Nephron progenitor cell (in vitro differentiated cells): ENCODE results near the gene MYL12B.

Source experiments
- DNase-seq: peaks from one replicate; pipeline ENCODE4 v3.0.0; 2021
- H3K27ac Mint-ChIP-seq: 2 replicates; pipeline ENCODE4 v1.8.0; 2021; ENCODE audit warnings: mild to moderate bottlenecking, moderate library complexity, mixed read lengths
- H3K27me3 Mint-ChIP-seq: 2 replicates; pipeline ENCODE4 v1.8.0; 2021; ENCODE audit warnings: mild to moderate bottlenecking, low read depth, mixed read lengths; ENCODE audit not compliant: poor library complexity
- H3K36me3 Mint-ChIP-seq: 2 replicates; pipeline ENCODE4 v1.8.0; 2021; ENCODE audit warnings: low read depth, mixed read lengths
- H3K4me1 Mint-ChIP-seq: 2 replicates; pipeline ENCODE4 v1.8.0; 2021; ENCODE audit warnings: mixed read lengths
- H3K4me3 Mint-ChIP-seq: 2 replicates; pipeline ENCODE4 v1.8.0; 2021; ENCODE audit warnings: mild to moderate bottlenecking, moderate library complexity, mixed read lengths
- H3K9me3 Mint-ChIP-seq: 2 replicates; pipeline ENCODE4 v1.8.0; 2021; ENCODE audit warnings: mild to moderate bottlenecking, moderate library complexity, mixed read lengths
- CTCF ChIP-seq: fragments of 200-600 bp; sonication (generic); IDR thresholded peaks from 2 replicates; pipeline ENCODE4 v1.5.0; 2021; ENCODE audit warnings: antibody characterized with exemption

Gene MYL12B

GRCh38 chr18:3261373-3262233 lies at the start of gene MYL12B:
Gene MYL12B (plus strand): TSS chr18:3262133. CDS start chr18:3272899, 10,766 bp downstream.
- H3K4me1 Mint-ChIP-seq, result peaks cover 47% of the 10 kb centered on the region
- no peak for TF ChIP-seq CTCF
- no peaks in the 10 kb centered on the region for H3K9me3 Mint-ChIP-seq
- peaks cover 19% of the 10 kb centered on the region for H3K36me3 Mint-ChIP-seq
- peak within 1 kb of the TSS; percentile 99 for H3K27ac Mint-ChIP-seq
- H3K4me3 Mint-ChIP-seq, result peak within 1 kb of the TSS; percentile 98
- no peaks in the 10 kb centered on the region for H3K27me3 Mint-ChIP-seq
- DNase-seq, result peak; percentile 85

GRCh38 chr18:3212657-3213056 lies 49.3 kb upstream of the MYL12B start:
- Mint-ChIP-seq H3K4me1 (peaks cover 28% of the 10 kb centered on the region), H3K27ac (no peak overlapping the region), H3K4me3 (no peak overlapping the region), H3K36me3 (no peaks in the 10 kb centered on the region), H3K9me3 (peaks cover 13% of the 10 kb centered on the region), H3K27me3 (peaks cover 3% of the 10 kb centered on the region)
- DNase-seq, result no peak
- TF ChIP-seq CTCF, result no peak

- H3K9me3 Mint-ChIP-seq, result peaks cover 13% of the 10 kb centered on the region
- no peak for DNase-seq
- no peak overlapping the region for H3K27ac Mint-ChIP-seq
- H3K4me1 Mint-ChIP-seq, result peaks cover 36% of the 10 kb centered on the region
- no peak overlapping the region for H3K4me3 Mint-ChIP-seq
- no peaks in the 10 kb centered on the region for H3K36me3 Mint-ChIP-seq
- peaks cover 3% of the 10 kb centered on the region for H3K27me3 Mint-ChIP-seq
- TF ChIP-seq CTCF, result no peak
Observed at GRCh38 chr18:3213300-3214059, 48.5 kb upstream of the MYL12B start.

GRCh38 chr18:3214855-3215637 lies 46.9 kb upstream of the MYL12B start:
- Mint-ChIP-seq H3K27ac (no peak overlapping the region), H3K36me3 (no peaks in the 10 kb centered on the region)

GRCh38 chr18:3216987-3217386 lies 44.9 kb upstream of the MYL12B start:
- no peak overlapping the region for H3K27ac Mint-ChIP-seq
- H3K4me3 Mint-ChIP-seq, result no peak overlapping the region
- DNase-seq, result no peak
- no peaks in the 10 kb centered on the region for H3K36me3 Mint-ChIP-seq
- peaks cover 43% of the 10 kb centered on the region for H3K4me1 Mint-ChIP-seq
- H3K9me3 Mint-ChIP-seq, result peaks cover 13% of the 10 kb centered on the region
- H3K27me3 Mint-ChIP-seq, result no peaks in the 10 kb centered on the region
- TF ChIP-seq CTCF, result no peak

More at GRCh38 chr18:3214855-3215637, 46.9 kb upstream of the MYL12B start:
- H3K9me3 Mint-ChIP-seq, result peaks cover 13% of the 10 kb centered on the region
- no peak for DNase-seq
- TF ChIP-seq CTCF, result no peak
- no peaks in the 10 kb centered on the region for H3K27me3 Mint-ChIP-seq
- peaks cover 52% of the 10 kb centered on the region for H3K4me1 Mint-ChIP-seq
- no peak overlapping the region for H3K4me3 Mint-ChIP-seq
